GM19328 (cell line): Measurements from ENCODE around the gene GATA1.
"Not testable (repeated sequence)": the region's sequence is repeated elsewhere in the genome, so short reads cannot be mapped to it uniquely, and the experiment has no call there.

Experiments used
- ATAC-seq: cut with Tn5 transposase; IDR thresholded peaks from one replicate; pipeline ENCODE4 v1.9.1; 2021; ENCODE audit warnings: mild to moderate bottlenecking, moderate library complexity; ENCODE audit not compliant: unreplicated experiment

Gene GATA1

GRCh38 chrX:48806081-48806480 lies 19.7 kb downstream of the GATA1 start:
- no peak for ATAC-seq

GRCh38 chrX:48813644-48814043 lies 27.3 kb downstream of the GATA1 start:
- no peak for ATAC-seq

- no peak for ATAC-seq
Measured at GRCh38 chrX:48814722-48815121, 28.3 kb downstream of the GATA1 start.

DNA sequence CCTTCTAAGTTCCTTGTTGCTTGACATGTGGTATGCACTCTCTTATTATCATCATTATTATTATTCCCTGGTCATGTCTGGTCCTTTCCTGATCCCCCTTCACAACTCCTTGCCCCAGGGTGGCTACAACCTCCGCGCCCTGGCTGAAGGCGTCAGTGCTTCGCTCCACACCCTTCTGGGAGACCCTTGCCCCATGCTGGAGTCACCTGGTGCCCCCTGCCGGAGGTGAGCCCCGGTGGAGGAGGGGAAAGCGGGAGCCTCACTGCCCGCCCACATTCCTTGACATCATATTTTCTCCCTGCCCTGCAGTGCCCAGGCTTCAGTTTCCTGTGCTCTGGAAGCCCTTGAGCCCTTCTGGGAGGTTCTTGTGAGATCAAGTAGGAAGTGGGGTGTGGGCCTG lies 28.9 kb downstream of the GATA1 start:
- ATAC-seq, result no peak

DNA sequence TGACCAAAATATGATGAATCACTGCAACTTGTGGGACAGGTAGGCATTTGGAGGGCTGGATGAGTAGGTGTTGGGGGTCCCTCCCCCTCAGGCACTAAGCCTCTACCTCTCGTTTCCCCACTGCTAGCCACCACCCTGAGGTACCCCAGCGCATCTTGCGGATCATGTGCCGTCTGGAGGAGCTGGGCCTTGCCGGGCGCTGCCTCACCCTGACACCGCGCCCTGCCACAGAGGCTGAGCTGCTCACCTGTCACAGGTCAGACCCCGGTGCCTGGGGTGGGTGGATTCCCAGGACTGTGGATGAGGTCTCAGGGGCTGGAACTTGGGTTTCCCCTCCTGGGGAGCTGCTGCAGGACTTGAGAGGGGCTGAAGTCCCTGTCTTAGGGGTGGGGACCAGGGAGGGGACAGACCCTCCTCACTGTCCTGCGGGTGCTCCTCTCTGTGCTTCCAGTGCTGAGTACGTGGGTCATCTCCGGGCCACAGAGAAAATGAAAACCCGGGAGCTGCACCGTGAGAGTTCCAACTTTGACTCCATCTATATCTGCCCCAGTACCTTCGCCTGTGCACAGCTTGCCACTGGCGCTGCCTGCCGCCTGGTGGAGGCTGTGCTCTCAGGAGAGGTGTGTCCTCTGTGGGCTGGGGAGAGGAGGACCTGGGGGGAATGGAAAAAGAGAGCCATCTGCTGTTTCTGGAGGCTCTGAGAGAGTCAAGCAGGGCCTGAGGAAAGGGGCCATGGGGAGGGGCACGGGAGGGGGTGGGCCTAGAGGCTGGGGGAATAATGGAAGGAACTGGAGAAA lies 29.8 kb downstream of the GATA1 start:
- ATAC-seq, result no peak

- no peak for ATAC-seq
Measured at GRCh38 chrX:48818098-48818497, 31.7 kb downstream of the GATA1 start.

DNA sequence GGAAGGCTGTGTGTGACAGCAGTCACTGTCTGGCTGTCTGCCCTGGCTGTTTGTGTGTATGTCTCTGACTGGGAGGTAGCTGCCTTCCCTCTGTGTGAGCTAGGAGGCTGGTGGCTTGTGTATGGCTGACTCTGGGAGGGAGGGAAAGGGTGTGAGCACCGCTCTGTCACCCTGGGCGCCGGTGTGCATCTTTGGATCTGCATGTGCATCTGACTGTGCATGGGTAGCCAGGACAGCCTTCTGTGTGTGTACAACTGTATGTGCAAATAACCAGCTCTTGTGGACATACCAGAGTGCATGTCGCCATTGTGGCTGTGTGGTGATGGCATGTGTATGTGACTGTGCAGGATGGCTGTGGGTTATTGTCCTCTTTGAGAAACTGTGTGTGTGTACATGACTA lies 32.5 kb downstream of the GATA1 start:
- no peak for ATAC-seq

- not testable (repeated sequence) for ATAC-seq
Measured at GRCh38 chrX:48819394-48819793, 33.0 kb downstream of the GATA1 start.

DNA sequence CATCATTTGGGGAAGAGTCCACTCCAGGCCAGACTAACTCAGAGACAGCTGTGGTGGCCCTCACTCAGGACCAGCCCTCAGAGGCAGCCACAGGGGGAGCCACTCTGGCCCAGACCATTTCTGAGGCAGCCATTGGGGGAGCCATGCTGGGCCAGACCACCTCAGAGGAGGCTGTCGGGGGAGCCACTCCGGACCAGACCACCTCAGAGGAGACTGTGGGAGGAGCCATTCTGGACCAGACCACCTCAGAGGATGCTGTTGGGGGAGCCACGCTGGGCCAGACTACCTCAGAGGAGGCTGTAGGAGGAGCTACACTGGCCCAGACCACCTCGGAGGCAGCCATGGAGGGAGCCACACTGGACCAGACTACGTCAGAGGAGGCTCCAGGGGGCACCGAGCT lies 36.7 kb downstream of the GATA1 start:
- ATAC-seq, result no peak

GRCh38 chrX:48824066-48824465 lies 37.7 kb downstream of the GATA1 start:
- ATAC-seq, result no peak

GRCh38 chrX:48826135-48826875 lies 39.9 kb downstream of the GATA1 start, which contains the start of gene ERAS:
Gene ERAS (plus strand): TSS chrX:48826513. CDS start chrX:48829124, 2,611 bp downstream.
- ATAC-seq, result no peak

- ATAC-seq, result no peak
Measured at GRCh38 chrX:48826876-48827653, 40.7 kb downstream of the GATA1 start.

DNA sequence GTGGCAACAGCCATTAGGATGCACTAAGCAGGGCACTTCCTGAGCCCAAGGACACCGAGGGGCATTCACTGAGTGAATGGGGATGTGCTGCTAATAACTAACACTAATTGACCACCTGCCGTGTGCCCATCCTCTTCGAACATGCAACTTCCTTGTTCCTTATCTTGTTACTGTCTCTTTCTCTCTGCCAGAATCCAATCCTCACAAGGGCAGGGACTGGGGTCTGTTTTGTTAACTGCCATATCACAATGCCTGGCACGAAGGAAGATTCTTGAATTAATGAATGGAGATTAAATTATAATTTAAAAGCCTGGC lies 41.2 kb downstream of the GATA1 start:
- no peak for ATAC-seq

DNA sequence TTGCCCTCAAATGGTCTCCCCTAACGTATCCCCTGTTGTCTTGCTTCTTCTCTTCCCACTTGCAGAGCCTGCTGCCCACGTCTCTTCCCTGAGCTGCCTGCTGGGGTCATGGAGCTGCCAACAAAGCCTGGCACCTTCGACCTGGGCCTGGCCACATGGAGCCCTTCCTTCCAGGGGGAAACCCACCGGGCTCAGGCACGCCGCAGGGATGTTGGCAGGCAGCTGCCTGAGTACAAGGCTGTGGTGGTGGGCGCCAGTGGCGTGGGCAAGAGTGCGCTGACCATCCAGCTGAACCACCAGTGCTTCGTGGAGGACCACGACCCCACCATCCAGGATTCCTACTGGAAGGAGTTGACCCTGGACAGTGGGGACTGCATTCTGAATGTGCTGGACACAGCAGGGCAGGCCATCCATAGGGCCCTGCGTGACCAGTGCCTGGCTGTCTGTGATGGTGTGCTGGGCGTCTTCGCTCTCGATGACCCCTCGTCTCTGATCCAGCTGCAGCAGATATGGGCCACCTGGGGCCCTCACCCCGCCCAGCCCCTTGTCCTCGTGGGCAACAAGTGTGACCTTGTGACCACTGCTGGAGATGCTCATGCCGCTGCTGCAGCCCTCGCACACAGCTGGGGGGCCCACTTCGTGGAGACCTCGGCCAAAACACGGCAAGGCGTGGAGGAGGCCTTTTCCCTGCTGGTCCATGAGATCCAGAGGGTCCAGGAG lies 42.8 kb downstream of the GATA1 start:
- ATAC-seq, result no peak

- ATAC-seq, result no peak
Measured at GRCh38 chrX:48831136-48831908, 44.9 kb downstream of the GATA1 start.

DNA sequence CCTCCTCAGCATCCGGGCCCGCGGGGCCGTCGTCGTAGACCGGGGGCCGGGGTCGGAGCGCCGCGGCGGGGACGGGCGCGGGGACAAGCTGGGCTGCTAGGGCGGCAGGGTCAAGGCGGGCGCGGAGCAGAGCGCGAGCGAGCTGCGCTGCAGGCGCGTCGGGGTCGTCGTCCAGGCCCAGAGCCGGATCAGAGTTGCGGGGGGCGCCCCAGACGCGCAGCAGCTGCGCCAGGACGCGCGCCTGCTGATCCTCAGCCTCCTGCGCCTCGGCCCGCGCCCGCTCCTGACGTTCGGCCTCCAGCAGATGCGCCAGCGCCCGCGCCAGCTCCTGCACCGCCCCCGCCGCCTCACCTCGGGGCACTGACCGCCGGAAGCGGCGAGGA lies 45.5 kb downstream of the GATA1 start:
- ATAC-seq, result no peak

- ATAC-seq, result no peak
Measured at GRCh38 chrX:48833542-48834138, 47.2 kb downstream of the GATA1 start.

DNA sequence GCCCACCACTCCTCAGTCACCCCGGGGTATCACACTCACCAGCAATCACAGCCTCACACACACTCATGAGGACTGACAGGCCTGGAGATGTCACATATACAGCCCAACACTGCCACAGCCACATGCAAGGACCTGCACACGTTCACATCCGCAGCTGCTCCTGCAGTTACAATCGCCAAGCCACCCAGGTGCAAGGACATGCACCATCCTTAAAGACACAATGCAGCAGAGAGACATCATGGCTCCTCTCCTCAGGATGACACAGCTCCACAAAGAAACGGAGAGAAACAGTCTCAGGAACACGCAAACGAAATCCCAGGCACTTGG lies 48.0 kb downstream of the GATA1 start:
- ATAC-seq, result no peak

- ATAC-seq, result no peak
Measured at GRCh38 chrX:48835524-48836329, 49.3 kb downstream of the GATA1 start, which contains the start of gene PCSK1N. Gene PCSK1N (minus strand): TSS chrX:48835610. CDS start chrX:48835532, 78 bp downstream.
